ENCODE measurements around the gene TALDO1. TPM values are rescaled to one million over a fixed set of nuclear protein-coding genes. Genes with fewer than 3 reads are reported as not detected.

TALDO1 gene
- total RNA-seq, 1 experiment from 2014 or later, result 446 TPM

DNA sequence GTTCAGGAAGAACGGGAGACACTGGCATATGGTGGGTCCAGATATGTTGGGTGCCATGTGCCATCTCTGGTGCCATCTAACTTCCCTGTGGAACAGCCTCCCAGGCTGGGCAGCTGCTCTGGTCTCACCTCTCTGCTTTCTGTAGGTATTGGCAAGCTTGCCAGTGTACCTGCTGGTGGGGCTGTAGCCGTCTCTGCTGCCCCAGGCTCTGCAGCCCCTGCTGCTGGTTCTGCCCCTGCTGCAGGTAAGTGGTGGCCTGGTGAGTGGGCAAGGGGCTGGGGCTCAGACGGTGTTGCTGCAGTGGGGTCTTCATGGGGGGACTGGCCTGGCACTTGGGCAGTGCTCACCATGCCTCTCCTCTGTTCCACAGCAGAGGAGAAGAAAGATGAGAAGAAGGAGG, 65.1 kb downstream of the TALDO1 start:
- Histone ChIP-seq H3K27me3 (ENCODE audit: insufficient read depth, low read depth) (no peaks in the 10 kb centered on the region), H3F3A (ENCODE audit: insufficient read depth, low read depth) (peaks cover 42% of the 10 kb centered on the region; the same call in 1 of the 2 replicates), H3K4me3 (no peak overlapping the region), H2AFZ (no peak overlapping the region), H4K20me1 (ENCODE audit: insufficient read depth) (peaks cover 12% of the 10 kb centered on the region), H3K79me2 (ENCODE audit: low read depth) (peaks cover 41% of the 10 kb centered on the region), H3K27ac (no peak overlapping the region), H3K36me3 (ENCODE audit: low read depth) (peaks cover 13% of the 10 kb centered on the region), H3K9me3 (ENCODE audit: insufficient read depth, low read depth) (no peaks in the 10 kb centered on the region), H3K4me2 (no peak overlapping the region), H3K4me1 (replicated peaks; ENCODE audit: insufficient read depth) (peaks cover 9% of the 10 kb centered on the region; the same call in 1 of the 2 replicates), H3K9me2 (ENCODE audit: insufficient read depth) (no peaks in the 10 kb centered on the region)
- no TSS peak for BruUV-seq (replicated peaks)
- TF ChIP-seq EZH2 (IDR thresholded peaks at IDR 0.05; ENCODE audit: low read depth), result no peak
- TF ChIP-seq, protein P1, sequence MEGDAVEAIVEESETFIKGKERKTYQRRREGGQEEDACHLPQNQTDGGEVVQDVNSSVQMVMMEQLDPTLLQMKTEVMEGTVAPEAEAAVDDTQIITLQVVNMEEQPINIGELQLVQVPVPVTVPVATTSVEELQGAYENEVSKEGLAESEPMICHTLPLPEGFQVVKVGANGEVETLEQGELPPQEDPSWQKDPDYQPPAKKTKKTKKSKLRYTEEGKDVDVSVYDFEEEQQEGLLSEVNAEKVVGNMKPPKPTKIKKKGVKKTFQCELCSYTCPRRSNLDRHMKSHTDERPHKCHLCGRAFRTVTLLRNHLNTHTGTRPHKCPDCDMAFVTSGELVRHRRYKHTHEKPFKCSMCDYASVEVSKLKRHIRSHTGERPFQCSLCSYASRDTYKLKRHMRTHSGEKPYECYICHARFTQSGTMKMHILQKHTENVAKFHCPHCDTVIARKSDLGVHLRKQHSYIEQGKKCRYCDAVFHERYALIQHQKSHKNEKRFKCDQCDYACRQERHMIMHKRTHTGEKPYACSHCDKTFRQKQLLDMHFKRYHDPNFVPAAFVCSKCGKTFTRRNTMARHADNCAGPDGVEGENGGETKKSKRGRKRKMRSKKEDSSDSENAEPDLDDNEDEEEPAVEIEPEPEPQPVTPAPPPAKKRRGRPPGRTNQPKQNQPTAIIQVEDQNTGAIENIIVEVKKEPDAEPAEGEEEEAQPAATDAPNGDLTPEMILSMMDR (conservative IDR thresholded peaks at IDR 0.05), result no peak
- POLR2A ChIA-PET (ENCODE audit: unreplicated experiment), result interaction anchor here (0.7 kb wide), 1 partner anchor 22 kb away, joined by 5 read pairs; no protein-coding TSS in a partner anchor
- CTCF ChIA-PET, result interaction anchor here (0.6 kb wide), 1 partner anchor 10 kb away, joined by 3 read pairs; no protein-coding TSS in a partner anchor
- no peak for DNase-seq
- intact Hi-C loops (cut with micrococcal nuclease; ENCODE audit: unreplicated experiment), result no loop called here

DNA sequence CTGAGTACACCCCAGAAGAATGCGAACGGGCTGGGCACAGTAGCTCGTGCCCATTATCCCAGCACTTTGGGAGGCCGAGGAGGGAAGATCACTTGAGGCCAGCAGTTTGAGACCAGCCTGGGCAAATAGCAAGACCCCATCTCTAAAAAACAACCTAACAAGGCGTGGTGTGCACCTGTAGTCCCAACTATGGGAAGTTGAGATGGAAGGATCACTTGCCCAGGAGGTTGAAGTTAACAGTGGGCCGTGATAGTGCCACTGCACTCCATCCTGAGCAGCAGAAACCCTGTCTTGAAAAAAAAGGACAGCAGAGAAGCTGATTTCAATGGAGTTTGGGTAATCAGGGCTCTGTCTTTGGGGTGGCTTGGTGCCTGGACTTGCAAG, 65.8 kb downstream of the TALDO1 start:
- no peak overlapping the region for H2AFZ ChIP-seq
- intact Hi-C loops (cut with micrococcal nuclease; ENCODE audit: unreplicated experiment), result no loop called here
- TF ChIP-seq, protein P1 (conservative IDR thresholded peaks at IDR 0.05), result no peak
- no peak for TF ChIP-seq EZH2 (IDR thresholded peaks at IDR 0.05; ENCODE audit: low read depth)
- H3K36me3 ChIP-seq (ENCODE audit: low read depth), result peaks cover 13% of the 10 kb centered on the region
- no peaks in the 10 kb centered on the region for H3K9me3 ChIP-seq (ENCODE audit: insufficient read depth, low read depth)
- no peaks in the 10 kb centered on the region for H3K27me3 ChIP-seq (ENCODE audit: insufficient read depth, low read depth)
- CTCF ChIA-PET, result interaction anchor here (0.6 kb wide), 1 partner anchor 10 kb away, joined by 3 read pairs; no protein-coding TSS in a partner anchor
- peaks cover 10% of the 10 kb centered on the region; the same call in 1 of the 2 replicates for H3K4me1 ChIP-seq (replicated peaks; ENCODE audit: insufficient read depth)
- no peaks in the 10 kb centered on the region for H3K9me2 ChIP-seq (ENCODE audit: insufficient read depth)
- BruUV-seq (replicated peaks), result no TSS peak
- H3K27ac ChIP-seq, result no peak overlapping the region
- POLR2A ChIA-PET (ENCODE audit: unreplicated experiment), result interaction anchor here (0.6 kb wide), 1 partner anchor 18 kb away, joined by 7 read pairs; no protein-coding TSS in a partner anchor
- H3K4me3 ChIP-seq, result no peak overlapping the region
- no peak overlapping the region for H3K4me2 ChIP-seq
- no peak for DNase-seq
- peaks cover 48% of the 10 kb centered on the region; the same call in 1 of the 2 replicates for H3F3A ChIP-seq (ENCODE audit: insufficient read depth, low read depth)
- H3K79me2 ChIP-seq (ENCODE audit: low read depth), result peaks cover 40% of the 10 kb centered on the region
- H4K20me1 ChIP-seq (ENCODE audit: insufficient read depth), result peaks cover 12% of the 10 kb centered on the region

DNA sequence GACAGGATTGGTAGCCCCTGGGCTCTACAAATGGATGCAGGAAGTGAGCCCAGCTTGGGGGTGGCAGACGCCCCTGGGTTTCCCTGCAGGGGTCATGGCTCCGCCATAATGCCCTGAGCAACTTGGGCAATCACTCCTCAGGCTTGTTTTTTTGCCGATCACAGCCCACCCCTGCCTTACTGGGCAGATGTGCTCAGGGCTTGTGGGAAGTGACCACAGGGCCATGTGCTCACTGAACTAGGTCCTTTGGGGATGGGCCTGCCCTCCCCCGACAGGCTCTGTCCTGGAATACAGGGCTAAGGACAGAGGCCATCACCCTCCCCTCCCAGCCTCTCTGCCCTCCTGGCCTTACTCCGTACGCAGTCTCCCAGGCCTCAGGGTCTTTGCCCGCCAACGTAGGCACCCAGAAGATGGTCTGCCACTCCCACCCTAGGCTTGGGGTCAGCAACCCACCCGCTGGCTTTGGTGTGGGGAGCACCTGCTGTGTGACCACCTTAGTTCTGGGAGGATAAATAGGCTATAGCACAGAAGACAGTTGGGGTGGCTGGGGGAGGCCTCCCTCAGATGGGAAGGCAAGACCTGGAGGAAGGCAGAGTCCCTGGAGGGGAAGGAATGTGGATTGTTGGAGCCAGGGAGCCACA, 66.3 kb downstream of the TALDO1 start:
- peaks cover 12% of the 10 kb centered on the region for H4K20me1 ChIP-seq (ENCODE audit: insufficient read depth)
- TF ChIP-seq, protein P1 (conservative IDR thresholded peaks at IDR 0.05), result no peak
- TF ChIP-seq EZH2 (IDR thresholded peaks at IDR 0.05; ENCODE audit: low read depth), result no peak
- no peaks in the 10 kb centered on the region for H3K9me2 ChIP-seq (ENCODE audit: insufficient read depth)
- no peaks in the 10 kb centered on the region for H3K27me3 ChIP-seq (ENCODE audit: insufficient read depth, low read depth)
- no peak overlapping the region for H2AFZ ChIP-seq
- peaks cover 52% of the 10 kb centered on the region; the same call in 1 of the 2 replicates for H3F3A ChIP-seq (ENCODE audit: insufficient read depth, low read depth)
- no peaks in the 10 kb centered on the region for H3K9me3 ChIP-seq (ENCODE audit: insufficient read depth, low read depth)
- H3K4me2 ChIP-seq, result no peak overlapping the region
- intact Hi-C loops (cut with micrococcal nuclease; ENCODE audit: unreplicated experiment), result no loop called here
- H3K79me2 ChIP-seq (ENCODE audit: low read depth), result peaks cover 35% of the 10 kb centered on the region
- peaks cover 15% of the 10 kb centered on the region for H3K4me1 ChIP-seq (replicated peaks; ENCODE audit: insufficient read depth)
- peak in 1 of 2 experiments; percentile 30 for DNase-seq
- ChIA-PET POLR2A (ENCODE audit: unreplicated experiment) (interaction anchor here (0.6 kb wide), 1 partner anchor 18 kb away, joined by 7 read pairs; no protein-coding TSS in a partner anchor), CTCF (no interaction called here)
- H3K36me3 ChIP-seq (ENCODE audit: low read depth), result peaks cover 13% of the 10 kb centered on the region
- no peak overlapping the region for H3K27ac ChIP-seq
- H3K4me3 ChIP-seq, result no peak overlapping the region
- no TSS peak for BruUV-seq (replicated peaks)

Other genes starting within 250 kb of the TALDO1 start
- gene RNH1, start 240.2 kb upstream of the TALDO1 start, total RNA-seq (2021), result 87.8 and 104 TPM in 2 replicates
- 47.2 and 47.5 TPM in 2 replicates for gene HRAS, start 211.9 kb upstream of the TALDO1 start, total RNA-seq (2021)
- 5.0 and 6.3 TPM in 2 replicates for gene LRRC56, start 209.9 kb upstream of the TALDO1 start, total RNA-seq (2021)
- 12.8 and 16.3 TPM in 2 replicates for gene LMNTD2, start 186.7 kb upstream of the TALDO1 start, total RNA-seq (2021)
- 36.2 and 40.8 TPM in 2 replicates for gene RASSF7, start 186.5 kb upstream of the TALDO1 start, total RNA-seq (2021)
- gene PHRF1, start 171.0 kb upstream of the TALDO1 start, total RNA-seq (2021), result 21.7 and 24.5 TPM in 2 replicates
- 10.7 and 13.1 TPM in 2 replicates for gene IRF7, start 131.5 kb upstream of the TALDO1 start, total RNA-seq (2021)
- gene CDHR5, start 122.5 kb upstream of the TALDO1 start, total RNA-seq (2021), result not detected in 2 replicates
- not detected in 2 replicates for gene SCT, start 120.3 kb upstream of the TALDO1 start, total RNA-seq (2021)
- 0.35 and 1.4 TPM in 2 replicates for gene DRD4, start 110.2 kb upstream of the TALDO1 start, total RNA-seq (2021)
- 36.9 and 44.4 TPM in 2 replicates for gene DEAF1, start 52.2 kb upstream of the TALDO1 start, total RNA-seq (2021)
- 34.0 and 36.6 TPM in 2 replicates for gene TMEM80, start 51.6 kb upstream of the TALDO1 start, total RNA-seq (2021)
- 228 and 229 TPM in 2 replicates for gene EPS8L2, start 41.2 kb upstream of the TALDO1 start, total RNA-seq (2021)
- 52.7 and 61.9 TPM in 2 replicates for gene GATD1, start 30.0 kb downstream of the TALDO1 start, total RNA-seq (2021)
- gene CEND1, start 42.6 kb downstream of the TALDO1 start, total RNA-seq (2021), result not detected in 2 replicates
- 24.6 and 25.8 TPM in 2 replicates for gene SLC25A22, start 50.8 kb downstream of the TALDO1 start, total RNA-seq (2021)
- gene PIDD1, start 57.8 kb downstream of the TALDO1 start, total RNA-seq (2021), result 16.7 and 24.3 TPM in 2 replicates
- gene RPLP2, start 62.5 kb downstream of the TALDO1 start, total RNA-seq (2021), result 1,270 and 1,465 TPM in 2 replicates
- gene PNPLA2, start 71.5 kb downstream of the TALDO1 start, total RNA-seq (2021), result 137 and 142 TPM in 2 replicates
- 17.5 and 21.2 TPM in 2 replicates for gene CRACR2B, start 80.5 kb downstream of the TALDO1 start, total RNA-seq (2021)
- 184 and 199 TPM in 2 replicates for gene CD151, start 85.5 kb downstream of the TALDO1 start, total RNA-seq (2021)
- gene POLR2L, start 95.1 kb downstream of the TALDO1 start, total RNA-seq (2021), result 87.4 and 99.7 TPM in 2 replicates
- 30.4 and 43.6 TPM in 2 replicates for gene TSPAN4, start 95.4 kb downstream of the TALDO1 start, total RNA-seq (2021)
- 66.1 and 85.6 TPM in 2 replicates for gene CHID1, start 163.3 kb downstream of the TALDO1 start, total RNA-seq (2021)
- 39.4 and 44.0 TPM in 2 replicates for gene AP2A2, start 178.4 kb downstream of the TALDO1 start, total RNA-seq (2021)

All from PC-9 (cell line).